OCI-LY7 (cell line): ENCODE results near the gene RNF32. TPM values are rescaled to one million over a fixed set of nuclear protein-coding genes. Genes with fewer than 3 reads are reported as not detected.

Source experiments
- BruUV-seq: library from RNA; stranded (reverse); fragments of 400-500 nt; replicated peaks from 2 replicates; lab custom pipeline; 2021; lab: Mats Ljungman, UMichigan
- CTCF ChIA-PET: fragments of 300-600 bp; sonication (Branson Sonifier 250); formaldehyde crosslinking; loops from one replicate; lab custom pipeline; 2022; ENCODE audit warnings: antibody characterized with exemption; ENCODE audit not compliant: unreplicated experiment; lab: Charles Lee
- POLR2A ChIA-PET: fragments of 300-600 bp; sonication (Branson Sonifier 250); formaldehyde crosslinking; loops from one replicate; lab custom pipeline; 2022; ENCODE audit warnings: antibody characterized with exemption; lab: Charles Lee
- DNase-seq: peaks from one replicate; pipeline ENCODE4 v3.0.0-alpha.2; 2015; ENCODE audit warnings: low spot score
- H2AFZ ChIP-seq: fragments of 200-600 bp; sonication (generic), shearing (Covaris generic); 2 replicates; pipeline ENCODE4 v1.6.1; 2014; ENCODE audit warnings: mild to moderate bottlenecking, antibody characterized with exemption, low read length, moderate library complexity
- H3K27ac ChIP-seq: fragments of 200-600 bp; sonication (generic); 2 replicates; pipeline ENCODE4 v1.5.1; 2014; ENCODE audit warnings: mixed run types, low read depth, mild to moderate bottlenecking, moderate library complexity, low read length, inconsistent platforms; ENCODE audit not compliant: poor library complexity, severe bottlenecking
- H3K36me3 ChIP-seq: fragments of 200-600 bp; sonication (generic); 2 replicates; pipeline ENCODE4 v1.6.1; 2014; ENCODE audit warnings: mild to moderate bottlenecking, antibody characterized with exemption, low read length, moderate library complexity, mixed read lengths; ENCODE audit not compliant: insufficient read depth
- H3K4me1 ChIP-seq: fragments of 200-600 bp; sonication (generic); 2 replicates; pipeline ENCODE4 v1.5.1; 2014; ENCODE audit warnings: mild to moderate bottlenecking, low read length; ENCODE audit not compliant: insufficient read depth, poor library complexity, severe bottlenecking
- H3K4me2 ChIP-seq: fragments of 200-600 bp; sonication (generic); 2 replicates; pipeline ENCODE4 v1.6.1; 2014; ENCODE audit warnings: mild to moderate bottlenecking, low read length
- H3K4me3 ChIP-seq: fragments of 200-600 bp; sonication (generic); 2 replicates; pipeline ENCODE4 v1.5.1; 2014; ENCODE audit warnings: mild to moderate bottlenecking, low read depth, low read length; ENCODE audit not compliant: poor library complexity, severe bottlenecking
- H3K79me2 ChIP-seq: fragments of 200-600 bp; sonication (generic); 2 replicates; pipeline ENCODE4 v1.6.1; 2016; ENCODE audit warnings: low read depth, mild to moderate bottlenecking, low read length, moderate library complexity, mixed read lengths; ENCODE audit not compliant: insufficient read depth
- H3K9me2 ChIP-seq: fragments of 200-600 bp; sonication (generic); 2 replicates; pipeline ENCODE4 v1.6.1; 2016; ENCODE audit warnings: mild to moderate bottlenecking, low read length, mixed read lengths; ENCODE audit not compliant: insufficient read depth
- H3K9me3 ChIP-seq: fragments of 200-600 bp; sonication (generic); 2 replicates; pipeline ENCODE4 v1.6.1; 2014; ENCODE audit warnings: mild to moderate bottlenecking, mixed run types, low read length, mixed read lengths
- H4K20me1 ChIP-seq: fragments of 200-600 bp; sonication (generic); 2 replicates; pipeline ENCODE4 v1.6.1; 2014; ENCODE audit warnings: mild to moderate bottlenecking, antibody characterized with exemption, low read length, moderate library complexity, mixed read lengths; ENCODE audit not compliant: insufficient read depth
- CTCF ChIP-seq: fragments of 200-600 bp; sonication (generic); conservative IDR thresholded peaks from 2 replicates; pipeline ENCODE4 v1.5.1; 2014; ENCODE audit warnings: mild to moderate bottlenecking, antibody characterized with exemption, low read length, moderate library complexity, mixed read lengths
- EZH2phosphoT487 ChIP-seq: fragments of 200-600 bp; sonication (generic); IDR thresholded peaks from 2 replicates; pipeline ENCODE4 v1.6.1; 2018; ENCODE audit warnings: low read depth, borderline replicate concordance, mild to moderate bottlenecking, mixed run types, antibody characterized with exemption, low read length, moderate library complexity, mixed read lengths
- intact Hi-C: fragments of 100-400 bp; cut with micrococcal nuclease; formaldehyde crosslinking; loops from one replicate; pipeline ENCODE4 v1.10.0; 2022; ENCODE audit not compliant: unreplicated experiment
- total RNA-seq, 2 experiments: library from RNA; depleted of rRNA in 1 of 2; stranded (reverse); fragments of >200 nt in 1 of 2; shearing (Covaris generic) in 1 of 2; gene quantifications; 2 replicates each; pipeline ENCODE4 v1.2.3, GENCODE V29; 2014 to 2022

Gene RNF32
- total RNA-seq, 2 experiments from 2014 or later = 3.2 to 3.9 TPM

GRCh38 chr7:156638443-156639077 lies 2.0 kb upstream of the RNF32 start:
- Histone ChIP-seq H3K36me3 (no peaks in the 10 kb centered on the region), H3K27ac (no peak overlapping the region), H3K9me3 (no peaks in the 10 kb centered on the region), H3K9me2 (no peaks in the 10 kb centered on the region), H3K4me2 (peak overlapping the region; percentile 71), H2AFZ (no peak overlapping the region), H4K20me1 (no peaks in the 10 kb centered on the region), H3K79me2 (no peaks in the 10 kb centered on the region), H3K4me1 (peaks cover 19% of the 10 kb centered on the region), H3K4me3 (no peak overlapping the region)
- no TSS peak for BruUV-seq
- intact Hi-C loops = no loop called here
- CTCF ChIA-PET = no interaction called here
- no peak for DNase-seq
- POLR2A ChIA-PET = interaction anchor here (0.5 to 1.3 kb wide), 3 partner anchors 14 to 127 kb away, joined by 3 to 4 read pairs (median 3); no protein-coding TSS in a partner anchor
- TF ChIP-seq EZH2phosphoT487 = no peak
- no peak for TF ChIP-seq CTCF

- no peaks in the 10 kb centered on the region for H3K9me2 ChIP-seq
- peak overlapping the region; percentile 82 for H3K4me3 ChIP-seq
- DNase-seq = no peak
- H3K36me3 ChIP-seq = no peaks in the 10 kb centered on the region
- H4K20me1 ChIP-seq = no peaks in the 10 kb centered on the region
- intact Hi-C loops = loop anchor here (10.0 kb wide), 1 partner anchor 175 kb away; no protein-coding TSS in a partner anchor
- H3K27ac ChIP-seq = no peak overlapping the region
- H3K79me2 ChIP-seq = no peaks in the 10 kb centered on the region
- H3K4me2 ChIP-seq = peak overlapping the region; percentile 71
- ChIA-PET CTCF (no interaction called here), POLR2A (interaction anchor here (0.7 kb wide), 1 partner anchor 52 kb away, joined by 3 read pairs; no protein-coding TSS in a partner anchor)
- BruUV-seq = no TSS peak
- TF ChIP-seq CTCF (no peak), EZH2phosphoT487 (no peak)
- H3K4me1 ChIP-seq = peaks cover 19% of the 10 kb centered on the region
- H3K9me3 ChIP-seq = no peaks in the 10 kb centered on the region
- H2AFZ ChIP-seq = peak overlapping the region; percentile 90
These were observed 933 bp upstream of the RNF32 start for GRCh38 chr7:156639426-156640256.
